Ascending aorta (tissue), 2 donors: ENCODE results near the gene UBE2B. TPM values are rescaled to one million over a fixed set of nuclear protein-coding genes. Genes with fewer than 3 reads are reported as not detected.

Source experiments
- DNase-seq, 2 donors: peaks; one replicate each; pipeline ENCODE4 v3.0.0-alpha.2; 2019; ENCODE audit warnings: low spot score in 2 of 2
- H3K27ac ChIP-seq, 2 donors: fragments of 200-600 bp; sonication (generic); one replicate each; pipeline ENCODE4 v1.5.1; 2016 to 2017; ENCODE audit warnings: mild to moderate bottlenecking in 1 of 2
- H3K27me3 ChIP-seq: fragments of 200-600 bp; sonication (generic); one replicate; pipeline ENCODE4 v1.5.1; 2017
- H3K36me3 ChIP-seq, 2 donors: fragments of 200-600 bp; sonication (generic); one replicate each; pipeline ENCODE4 v1.5.1; 2016
- H3K4me1 ChIP-seq, 2 donors: fragments of 200-600 bp; sonication (generic); one replicate each; pipeline ENCODE4 v1.5.1; 2016 to 2017; ENCODE audit warnings: mild to moderate bottlenecking in 1 of 2
- H3K4me3 ChIP-seq, 2 donors: fragments of 200-600 bp; sonication (generic); one replicate each; pipeline ENCODE4 v1.5.1; 2016 to 2017; ENCODE audit warnings: mild to moderate bottlenecking in 1 of 2
- H3K9me3 ChIP-seq, 2 donors: fragments of 200-600 bp; sonication (generic); one replicate each; pipeline ENCODE4 v1.5.1; 2016
- CTCF ChIP-seq, 3 experiments: fragments of 200-600 bp in 2 of 3; fragments of 450-650 bp in 1 of 3; sonication (generic) in 2 of 3; IDR thresholded peaks; one replicate each; pipeline ENCODE4 v1.5.1; 2016 to 2019; ENCODE audit warnings: antibody characterized with exemption in 3 of 3, mild to moderate bottlenecking in 1 of 3, moderate library complexity in 1 of 3
- intact Hi-C: fragments of 100-400 bp; cut with DNase I; formaldehyde crosslinking; loops from one replicate; pipeline ENCODE4 v1.15.1; 2023
- total RNA-seq: library from RNA; depleted of rRNA; stranded (reverse); fragments of >200 nt; gene quantifications from one replicate; pipeline ENCODE4 v1.1.0, GENCODE V29; 2016

Gene UBE2B
- total RNA-seq, 1 donor from 2014 or later = 42.6 TPM

GRCh38 chr5:134439210-134439654 lies 67.9 kb downstream of the UBE2B start:
- no peak for TF ChIP-seq CTCF (IDR thresholded peaks at IDR 0.05)
- Histone ChIP-seq H3K9me3 (no peaks in the 10 kb centered on the region), H3K4me3 (no peak overlapping the region), H3K27ac (no peak overlapping the region), H3K27me3 (no peaks in the 10 kb centered on the region), H3K36me3 (no peaks in the 10 kb centered on the region), H3K4me1 (peaks cover 0 to 12% of the 10 kb centered on the region in 2 donors)
- DNase-seq = peak in 1 of 2 donors; percentile 72
- intact Hi-C loops = loop anchor here (5.0 kb wide), 1 partner anchor 63 kb away; no protein-coding TSS in a partner anchor

GRCh38 chr5:134440201-134440755 lies 68.9 kb downstream of the UBE2B start:
- Histone ChIP-seq H3K27me3 (no peaks in the 10 kb centered on the region), H3K9me3 (no peaks in the 10 kb centered on the region), H3K4me3 (no peak overlapping the region), H3K27ac (no peak overlapping the region), H3K36me3 (no peaks in the 10 kb centered on the region), H3K4me1 (peaks cover 0 to 12% of the 10 kb centered on the region in 2 donors)
- no peak for TF ChIP-seq CTCF (IDR thresholded peaks at IDR 0.05)
- DNase-seq = no peak
- intact Hi-C loops = loop anchor here (5.0 kb wide), 1 partner anchor 137 kb away; no protein-coding TSS in a partner anchor

Other genes with a start within 250 kb of the UBE2B start
- 144 TPM for gene SKP1, start 194.6 kb upstream of the UBE2B start, total RNA-seq
- 26.2 TPM for gene PPP2CA, start 145.5 kb upstream of the UBE2B start, total RNA-seq
- gene CDKL3, start 4.4 kb upstream of the UBE2B start, total RNA-seq = not detected
- gene CDKN2AIPNL, start 40.3 kb downstream of the UBE2B start, total RNA-seq = 6.0 TPM
- 70.9 TPM for gene JADE2, start 154.1 kb downstream of the UBE2B start, total RNA-seq